DMS153 treated with DMSO at 0.1 percent for 48 hours (cell line): ENCODE data around the gene FBXW5.
A peak's percentile ranks its signal among the peaks of the same experiment; 100 is the strongest.

ENCODE experiments used
- DNase-seq: peaks from one replicate; lab custom pipeline; 2025; ENCODE audit not compliant: unreplicated experiment; lab: John Stamatoyannopoulos, UW

The FBXW5 gene

GRCh38 chr9:136962163-136962562 is 17.6 kb upstream of the FBXW5 start:
- no peak for DNase-seq

- no peak for DNase-seq
Measured at GRCh38 chr9:136961279-136962065, 16.9 kb upstream of the FBXW5 start.

GRCh38 chr9:136960938-136961275 is 16.4 kb upstream of the FBXW5 start:
- no peak for DNase-seq

- no peak for DNase-seq
Measured at GRCh38 chr9:136960212-136960937, 15.8 kb upstream of the FBXW5 start.

- no peak for DNase-seq
Measured at GRCh38 chr9:136958898-136959850, 14.6 kb upstream of the FBXW5 start.

- no peak for DNase-seq
Measured at GRCh38 chr9:136958473-136958872, 13.9 kb upstream of the FBXW5 start.

GRCh38 chr9:136957901-136958300 is 13.4 kb upstream of the FBXW5 start:
- DNase-seq = no peak

- no peak for DNase-seq
Measured at GRCh38 chr9:136957461-136957860, 12.9 kb upstream of the FBXW5 start.

GRCh38 chr9:136956604-136957003 is 12.1 kb upstream of the FBXW5 start:
- DNase-seq = no peak

GRCh38 chr9:136955943-136956335 is 11.4 kb upstream of the FBXW5 start:
- DNase-seq = no peak

GRCh38 chr9:136955202-136955942 is 10.8 kb upstream of the FBXW5 start:
- no peak for DNase-seq

GRCh38 chr9:136954270-136955083 is 9.9 kb upstream of the FBXW5 start:
- DNase-seq = no peak

- no peak for DNase-seq
Measured at GRCh38 chr9:136953771-136954269, 9.3 kb upstream of the FBXW5 start.

GRCh38 chr9:136952876-136953770 is 8.6 kb upstream of the FBXW5 start:
- DNase-seq = no peak

- no peak for DNase-seq
Measured at GRCh38 chr9:136952321-136952850, 7.8 kb upstream of the FBXW5 start.

GRCh38 chr9:136951541-136952320 is 7.2 kb upstream of the FBXW5 start, which contains the start of gene LCN12:
Gene LCN12, plus strand, starts transcription at chr9:136952273. Its CDS starts 55 bp downstream, at chr9:136952328.
- DNase-seq = no peak

- DNase-seq = peak; percentile 7
Measured at GRCh38 chr9:136950656-136951276, 6.2 kb upstream of the FBXW5 start.
